IMR-90 (cell line): ENCODE measurements around the gene RNPEPL1. TPM values are rescaled to one million over a fixed set of nuclear protein-coding genes. Genes with fewer than 3 reads are reported as not detected.
A peak's percentile ranks its signal among the peaks of the same experiment; 100 is the strongest.

Experiments used
- ATAC-seq: fragments of 200-7000 bp; cut with Tn5 transposase; 2 replicates; pipeline ENCODE4 v1.9.1; 2020; ENCODE audit warnings: low read depth, mild to moderate bottlenecking, moderate library complexity
- BruUV-seq: library from RNA; stranded (reverse); fragments of 400-500 nt; replicated peaks from 2 replicates; lab custom pipeline; 2021; lab: Mats Ljungman, UMichigan
- CTCF ChIA-PET: fragments of 300-600 bp; formaldehyde crosslinking; extraction: SDS; loops from one replicate; lab custom pipeline; 2021; ENCODE audit warnings: antibody characterized with exemption; lab: Yijun Ruan, JAX
- POLR2A ChIA-PET: fragments of 300-600 bp; sonication (Branson Sonifier 250); formaldehyde crosslinking; loops from one replicate; lab custom pipeline; 2022; ENCODE audit warnings: antibody characterized with exemption; ENCODE audit not compliant: unreplicated experiment; lab: Charles Lee
- DNase-seq: peaks from one replicate; pipeline ENCODE4 v3.0.0; 2013
- H2AFZ ChIP-seq: replicated peaks from 2 replicates; pipeline ENCODE3; 2013; ENCODE audit warnings: low read length, mild to moderate bottlenecking; ENCODE audit not compliant: poor library complexity
- H2AK5ac ChIP-seq: 2 replicates; pipeline ENCODE4 v1.6.1; 2013; ENCODE audit warnings: low read depth, low read length, inconsistent platforms
- H2AK9ac ChIP-seq: replicated peaks from 2 replicates; pipeline ENCODE3; 2013; ENCODE audit warnings: mild to moderate bottlenecking, low read depth, low read length, moderate library complexity; ENCODE audit not compliant: poor library complexity
- H2BK120ac ChIP-seq: 2 replicates; pipeline ENCODE4 v1.6.1; 2013; ENCODE audit warnings: low read depth, low read length, inconsistent platforms
- H2BK15ac ChIP-seq: 3 replicates; pipeline ENCODE4 v1.6.1; 2013; ENCODE audit warnings: low read depth, low read length, inconsistent platforms
- H2BK20ac ChIP-seq: 2 replicates; pipeline ENCODE4 v1.6.1; 2013; ENCODE audit warnings: low read depth, mild to moderate bottlenecking, inconsistent platforms, low read length, moderate library complexity
- H2BK5ac ChIP-seq: 2 replicates; pipeline ENCODE4 v1.6.1; 2013; ENCODE audit warnings: mild to moderate bottlenecking, low read depth, low read length, inconsistent platforms; ENCODE audit not compliant: poor library complexity, severe bottlenecking
- H3K14ac ChIP-seq: replicated peaks from 2 replicates; pipeline ENCODE4 v1.6.1; 2013; ENCODE audit warnings: low read depth, low read length, inconsistent platforms
- H3K18ac ChIP-seq: 2 replicates; pipeline ENCODE4 v1.6.1; 2013; ENCODE audit warnings: low read depth, low read length, control low read depth
- H3K23ac ChIP-seq: 2 replicates; pipeline ENCODE4 v1.6.1; 2013; ENCODE audit warnings: low read depth, low read length, inconsistent platforms
- H3K27ac ChIP-seq: 2 replicates; pipeline ENCODE4 v1.5.1; 2013; ENCODE audit warnings: mild to moderate bottlenecking, control low read depth, low read length; ENCODE audit not compliant: insufficient read depth
- H3K27me3 ChIP-seq: 2 replicates; pipeline ENCODE4 v1.6.1; 2013; ENCODE audit warnings: low read length; ENCODE audit not compliant: control insufficient read depth, insufficient read depth
- H3K36me3 ChIP-seq: 2 replicates; pipeline ENCODE4 v1.6.1; 2013; ENCODE audit warnings: low read length, mixed read lengths; ENCODE audit not compliant: control insufficient read depth, insufficient read depth
- H3K4ac ChIP-seq: 2 replicates; pipeline ENCODE4 v1.6.1; 2013; ENCODE audit warnings: low read depth, low read length, inconsistent platforms
- H3K4me1 ChIP-seq: 2 replicates; pipeline ENCODE4 v1.6.1; 2013; ENCODE audit warnings: low read length, mixed read lengths; ENCODE audit not compliant: control insufficient read depth, insufficient read depth
- H3K4me2 ChIP-seq: 2 replicates; pipeline ENCODE4 v1.6.1; 2013; ENCODE audit warnings: low read depth, mild to moderate bottlenecking, control low read depth, low read length, moderate library complexity
- H3K4me3 ChIP-seq: 2 replicates; pipeline ENCODE4 v1.5.1; 2013; ENCODE audit warnings: low read depth, mild to moderate bottlenecking, control low read depth, low read length, moderate library complexity; ENCODE audit not compliant: insufficient read depth
- H3K56ac ChIP-seq: 2 replicates; pipeline ENCODE4 v1.6.1; 2013; ENCODE audit warnings: low read length, inconsistent platforms; ENCODE audit not compliant: insufficient read depth; ENCODE audit errors: extremely low read depth
- H3K79me1 ChIP-seq, 2 experiments: 2 replicates each; pipeline ENCODE4 v1.6.1; 2013; ENCODE audit warnings: low read length in 2 of 2, inconsistent platforms in 1 of 2, low read depth in 1 of 2
- H3K9ac ChIP-seq: 2 replicates; pipeline ENCODE4 v1.6.1; 2013; ENCODE audit warnings: low read depth, low read length, control low read depth
- H3K9me1 ChIP-seq: 2 replicates; pipeline ENCODE4 v1.6.1; 2013; ENCODE audit warnings: low read length, inconsistent platforms; ENCODE audit not compliant: insufficient read depth
- H3K9me3 ChIP-seq: 2 replicates; pipeline ENCODE4 v1.6.1; 2013; ENCODE audit warnings: low read length; ENCODE audit not compliant: control insufficient read depth, insufficient read depth
- H4K20me1 ChIP-seq: 2 replicates; pipeline ENCODE4 v1.6.1; 2013; ENCODE audit warnings: low read length, inconsistent platforms; ENCODE audit not compliant: insufficient read depth
- H4K5ac ChIP-seq: 2 replicates; pipeline ENCODE4 v1.6.1; 2013; ENCODE audit warnings: mild to moderate bottlenecking, low read depth, low read length, control low read depth
- H4K8ac ChIP-seq, 2 experiments: 2 replicates each; pipeline ENCODE4 v1.6.1; 2013; ENCODE audit warnings: low read depth in 2 of 2, low read length in 2 of 2, control low read depth in 1 of 2, inconsistent platforms in 1 of 2
- H4K91ac ChIP-seq: 2 replicates; pipeline ENCODE4 v1.6.1; 2013; ENCODE audit warnings: low read depth, low read length, inconsistent platforms; ENCODE audit not compliant: insufficient read depth
- MXI1 ChIP-seq: IDR thresholded peaks from 2 replicates; pipeline ENCODE4 v1.6.1; 2012; ENCODE audit warnings: low read depth, mild to moderate bottlenecking, low read length, moderate library complexity, borderline replicate concordance
- WGBS, 2 experiments: methylation state at CpG; one replicate each; pipeline versions ENCODE4 v1.1.5 to v1.1.7; 2013; ENCODE audit warnings: missing lambda C conversion rate in 2 of 2; ENCODE audit not compliant: insufficient read length in 1 of 2; ENCODE audit errors: extremely low coverage in 2 of 2; 5-methylcytosine and 5-hydroxymethylcytosine counted together
- dilution Hi-C: fragments of 300-500 bp; cut with HindIII; formaldehyde crosslinking; loops from one replicate; pipeline ENCODE4 v1.14.3; 2018; ENCODE audit warnings: low sequenced_read_pairs; ENCODE audit not compliant: unreplicated experiment
- in situ Hi-C: fragments of 300-500 bp; cut with MboI; formaldehyde crosslinking; loops from 3 replicates; pipeline ENCODE4 v1.14.3; 2019; ENCODE audit warnings: low sequenced_read_pairs, inconsistent platforms, mixed read lengths
- intact Hi-C: fragments of 100-400 bp; cut with micrococcal nuclease; formaldehyde crosslinking; loops from 2 replicates; pipeline ENCODE4 v1.10.0; 2022
- polyA plus RNA-seq, 3 experiments: library from polyadenylated mRNA; depleted of rRNA; stranded (reverse); fragments of >200 nt; gene quantifications; 2 replicates each; pipeline ENCODE4 v1.2.3, GENCODE V29; 2012; ENCODE audit warnings: low replicate concordance in 1 of 3
- total RNA-seq: library from RNA; depleted of rRNA; stranded (reverse); fragments of >200 nt; gene quantifications from 2 replicates; pipeline ENCODE4 v1.2.3, GENCODE V29; 2012
- TF ChIP-seq, protein P1 (sequence below): fragments of 150-350 bp; IDR thresholded peaks from 2 replicates; pipeline ENCODE4 v1.6.1; 2016; ENCODE audit warnings: low read depth, mild to moderate bottlenecking, low read length, moderate library complexity, borderline replicate concordance

Gene RNPEPL1
- total and polyA plus RNA-seq, 2 of the 4 experiments (the other 2 are of a cell fraction): 3.8 to 18.7 TPM

GRCh38 chr2:240557808-240558207, 10.5 kb upstream of the RNPEPL1 start, which contains the start of gene ANKMY1:
TSS of gene ANKMY1 (minus strand) at chr2:240557988. CDS start at chr2:240557335, 653 bp downstream.
- H2AFZ ChIP-seq: peak within 1 kb of the TSS; percentile 83
- H3K36me3 ChIP-seq: peaks cover 5% of the 10 kb centered on the region
- in situ Hi-C loops (no loop called here), intact Hi-C loops (no loop called here), dilution Hi-C loops (no loop called here)
- 4% methylated on average over 36 of the region's 47 CpGs; no CpG with 5 or more reads in 1 of the 2 experiments for WGBS, 2 experiments
- H2BK15ac ChIP-seq: no peak within 1 kb of the TSS
- no peak within 1 kb of the TSS for H2BK20ac ChIP-seq
- no peak within 1 kb of the TSS for H3K56ac ChIP-seq
- peaks cover 24% of the 10 kb centered on the region for H3K9me1 ChIP-seq
- H4K91ac ChIP-seq: no peak within 1 kb of the TSS
- H3K14ac ChIP-seq: no peak within 1 kb of the TSS
- H3K4me2 ChIP-seq: peak within 1 kb of the TSS; percentile 51
- peak; percentile 67 for DNase-seq
- H4K5ac ChIP-seq: no peak within 1 kb of the TSS
- H4K8ac ChIP-seq: peak within 1 kb of the TSS in 1 of 2 experiments; percentile 38; a peak in 1 of 4 replicates
- peaks cover 34 to 61% of the 10 kb centered on the region in 2 experiments for H3K79me1 ChIP-seq
- H3K9ac ChIP-seq: no peak within 1 kb of the TSS
- no peaks in the 10 kb centered on the region for H3K9me3 ChIP-seq
- H4K20me1 ChIP-seq: peaks cover 26% of the 10 kb centered on the region
- no peak within 1 kb of the TSS for H2BK120ac ChIP-seq
- POLR2A ChIA-PET: no interaction called here
- H2AK9ac ChIP-seq: peak within 1 kb of the TSS; percentile 58
- no peak within 1 kb of the TSS; the same call in 1 of the 2 replicates for H2AK5ac ChIP-seq
- no peak within 1 kb of the TSS for H3K18ac ChIP-seq
- H3K4ac ChIP-seq: no peak within 1 kb of the TSS
- no peaks in the 10 kb centered on the region for H3K27me3 ChIP-seq
- peaks cover 5% of the 10 kb centered on the region for H3K4me1 ChIP-seq
- CTCF ChIA-PET: no interaction called here
- H3K4me3 ChIP-seq: peak within 1 kb of the TSS; percentile 26
- peak; percentile 52; the same call in 1 of the 2 replicates for TF ChIP-seq MXI1
- TF ChIP-seq, protein P1, sequence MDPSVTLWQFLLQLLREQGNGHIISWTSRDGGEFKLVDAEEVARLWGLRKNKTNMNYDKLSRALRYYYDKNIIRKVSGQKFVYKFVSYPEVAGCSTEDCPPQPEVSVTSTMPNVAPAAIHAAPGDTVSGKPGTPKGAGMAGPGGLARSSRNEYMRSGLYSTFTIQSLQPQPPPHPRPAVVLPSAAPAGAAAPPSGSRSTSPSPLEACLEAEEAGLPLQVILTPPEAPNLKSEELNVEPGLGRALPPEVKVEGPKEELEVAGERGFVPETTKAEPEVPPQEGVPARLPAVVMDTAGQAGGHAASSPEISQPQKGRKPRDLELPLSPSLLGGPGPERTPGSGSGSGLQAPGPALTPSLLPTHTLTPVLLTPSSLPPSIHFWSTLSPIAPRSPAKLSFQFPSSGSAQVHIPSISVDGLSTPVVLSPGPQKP: no peak
- ATAC-seq: peak; percentile 56
- BruUV-seq: no TSS peak
- no peak within 1 kb of the TSS; the same call in 1 of the 2 replicates for H3K23ac ChIP-seq
- no peak within 1 kb of the TSS for H2BK5ac ChIP-seq
- H3K27ac ChIP-seq: no peak within 1 kb of the TSS
